ENCODE results near the gene TEN1.
"Not testable (repeated sequence)": the region's sequence is repeated elsewhere in the genome, so short reads cannot be mapped to it uniquely, and the experiment has no call there.

Gene TEN1

DNA sequence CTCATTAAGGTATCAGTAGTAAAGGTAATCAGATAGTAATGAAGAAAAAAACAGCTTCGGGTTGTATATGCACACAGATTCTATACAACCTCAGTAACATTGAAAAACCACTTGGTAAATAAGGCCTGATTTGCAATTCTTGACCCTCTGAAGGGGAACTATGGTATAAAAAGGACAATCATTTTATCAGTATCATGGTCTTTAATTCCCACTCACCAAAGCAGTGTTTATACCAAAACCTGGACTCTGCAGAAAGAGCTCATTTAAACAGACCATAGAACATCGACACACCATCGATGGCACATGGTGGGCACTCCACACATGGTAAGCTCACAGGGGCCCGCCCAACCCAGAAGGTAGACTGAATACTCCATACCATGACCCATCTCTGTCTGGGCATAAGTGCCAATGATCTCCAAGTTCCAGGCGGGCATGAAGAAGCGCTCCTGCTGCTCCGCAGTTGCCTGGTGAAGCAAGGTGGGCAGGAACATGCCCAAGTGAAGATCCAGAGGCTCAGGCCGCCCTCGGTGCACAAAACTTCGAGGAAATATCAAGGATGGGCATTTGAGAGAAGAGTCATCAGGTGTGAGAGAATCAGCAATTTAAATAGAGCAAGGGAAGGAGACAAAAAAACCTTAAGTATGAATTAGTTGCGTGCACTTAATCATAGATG lies 19.1 kb upstream of the TEN1 start:
- no peak for TF ChIP-seq POLR2A (IDR thresholded peaks at IDR 0.05; ENCODE audit: low read length)
- TF ChIP-seq GATA1 (IDR thresholded peaks at IDR 0.05; ENCODE audit: low read depth, low read length): no peak
- DNase-seq: no peak

DNA sequence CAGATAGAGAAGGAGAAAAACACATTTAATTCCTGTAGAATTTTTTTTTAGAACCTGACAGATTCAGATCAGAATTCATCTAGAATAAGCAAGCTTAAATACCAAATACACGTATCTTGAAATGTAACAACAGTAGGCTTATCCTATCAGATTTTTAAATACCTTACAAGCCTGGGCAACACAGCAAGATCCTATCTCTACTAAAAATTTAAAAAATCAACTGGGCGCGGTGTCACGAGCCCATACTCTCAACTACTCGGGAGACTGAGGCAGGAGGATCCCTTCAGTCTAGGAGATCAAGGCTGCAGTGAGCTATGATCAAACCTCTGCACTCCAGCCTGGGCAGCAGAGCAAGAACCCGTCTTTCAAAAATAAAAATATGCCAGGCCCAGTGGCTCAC lies 13.6 kb upstream of the TEN1 start:
- TF ChIP-seq GATA1 (IDR thresholded peaks at IDR 0.05; ENCODE audit: low read depth, low read length) (no peak), POLR2A (IDR thresholded peaks at IDR 0.05; ENCODE audit: low read length) (no peak)
- DNase-seq: no peak

DNA sequence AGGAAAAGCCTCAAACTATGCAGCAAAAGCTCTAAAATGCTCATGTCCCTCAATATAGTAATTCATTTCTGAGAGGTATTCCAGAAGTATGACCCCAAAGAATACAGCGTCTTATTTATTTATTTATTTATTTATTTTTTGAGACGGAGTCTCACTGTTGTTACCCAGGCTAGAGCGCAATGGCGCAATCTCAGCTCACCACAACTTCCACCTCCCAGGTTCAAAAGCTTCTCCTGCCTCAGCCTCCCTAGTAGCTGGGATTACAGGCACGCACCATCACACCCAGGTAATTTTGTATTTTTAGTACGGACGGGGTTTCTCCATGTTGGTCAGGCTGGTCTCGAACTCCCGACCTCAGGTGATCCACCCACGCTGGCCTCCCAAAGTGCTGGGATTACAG lies 10.0 kb upstream of the TEN1 start:
- DNase-seq: not testable (repeated sequence)

DNA sequence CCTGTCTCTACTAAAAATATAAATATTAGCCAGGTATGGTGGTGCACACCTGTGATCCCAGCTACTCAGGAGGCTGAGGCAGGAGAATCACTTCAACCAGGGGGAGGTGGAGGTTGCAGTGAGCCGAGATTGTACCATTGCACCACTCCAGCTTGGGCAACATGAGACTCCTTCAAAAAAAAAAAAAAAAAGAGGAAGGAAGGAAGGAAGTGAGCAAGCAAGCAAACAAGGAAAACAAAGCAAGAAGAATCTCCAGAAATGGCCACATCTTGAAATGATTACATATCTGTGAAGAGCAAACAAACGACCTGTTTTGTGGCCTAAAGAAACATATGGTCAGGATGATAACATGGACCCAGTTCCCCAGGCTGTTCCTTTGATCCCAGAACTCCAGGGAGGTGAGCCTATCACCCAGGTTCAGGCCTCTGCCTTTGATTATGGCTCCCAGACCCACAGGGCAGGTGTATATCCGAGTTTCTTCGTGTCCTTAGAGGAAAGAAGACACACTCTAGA lies 9.0 kb upstream of the TEN1 start:
- peak in 1 of 2 experiments; percentile 21 for DNase-seq
- no peak for TF ChIP-seq GATA1 (IDR thresholded peaks at IDR 0.05; ENCODE audit: low read depth, low read length)
- TF ChIP-seq POLR2A (IDR thresholded peaks at IDR 0.05; ENCODE audit: low read length): no peak

DNA sequence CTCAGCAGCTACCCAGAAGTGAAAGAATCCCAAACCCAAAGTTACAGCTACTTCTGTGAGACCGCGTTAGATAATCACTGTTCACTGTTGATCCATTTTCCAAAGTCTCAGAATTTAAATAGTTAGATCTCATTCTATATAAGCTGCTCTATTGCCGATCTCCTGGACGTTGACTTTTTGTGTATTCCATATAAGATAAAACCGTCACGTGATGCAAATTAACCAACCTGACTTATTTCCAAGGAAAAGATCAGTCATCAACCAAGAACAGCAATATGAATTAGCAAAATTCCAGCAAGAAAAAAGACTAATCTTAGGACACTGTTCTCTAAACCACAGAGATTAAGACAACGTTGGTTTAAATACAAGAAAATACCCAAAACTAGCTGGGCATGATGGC lies 8.4 kb upstream of the TEN1 start:
- no peak for DNase-seq
- TF ChIP-seq GATA1 (IDR thresholded peaks at IDR 0.05; ENCODE audit: low read depth, low read length): no peak
- no peak for TF ChIP-seq POLR2A (IDR thresholded peaks at IDR 0.05; ENCODE audit: low read length)

DNA sequence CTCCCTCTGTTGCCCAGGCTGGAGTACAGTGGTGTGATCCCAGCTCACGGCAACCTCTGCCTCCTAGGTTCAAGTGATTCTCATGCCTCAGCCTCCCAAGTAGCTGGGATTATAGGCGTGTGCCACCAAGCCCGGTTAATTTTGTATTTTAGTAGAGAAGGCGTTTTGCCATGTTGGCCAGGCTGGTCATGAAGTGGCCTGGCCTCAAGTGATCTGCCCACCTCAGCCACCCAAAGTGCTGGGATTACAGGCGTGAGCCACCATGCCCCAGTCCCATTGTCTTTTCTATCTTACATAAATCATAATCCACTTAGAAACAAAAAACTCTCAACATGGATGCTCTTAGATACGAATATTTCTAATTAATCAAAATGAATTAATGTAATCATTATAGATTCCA lies 3.9 kb upstream of the TEN1 start:
- DNase-seq: not testable (repeated sequence)

DNA sequence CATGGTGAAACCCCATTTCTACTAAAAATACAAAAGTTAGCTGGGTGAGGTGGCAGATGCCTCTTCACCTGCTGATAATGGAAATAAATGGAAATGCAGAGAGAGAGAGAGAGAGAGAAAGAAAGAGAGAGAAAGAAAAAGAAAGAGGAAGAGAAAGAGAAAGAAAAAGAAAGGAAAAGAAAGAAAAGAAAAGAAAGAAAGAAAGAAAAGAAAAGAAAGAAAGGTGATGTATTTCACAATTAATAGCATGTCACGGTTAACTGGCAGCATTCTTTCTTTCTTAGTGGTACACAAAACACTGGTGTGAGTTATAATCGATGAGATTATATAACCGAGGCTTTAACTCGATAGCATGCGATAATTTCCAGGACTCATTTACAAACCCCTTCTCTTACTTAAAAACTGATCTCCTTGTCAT lies 3.3 kb upstream of the TEN1 start:
- DNase-seq: no peak
- no peak for TF ChIP-seq GATA1 (IDR thresholded peaks at IDR 0.05; ENCODE audit: low read depth, low read length)
- no peak for TF ChIP-seq POLR2A (IDR thresholded peaks at IDR 0.05; ENCODE audit: low read length)

DNA sequence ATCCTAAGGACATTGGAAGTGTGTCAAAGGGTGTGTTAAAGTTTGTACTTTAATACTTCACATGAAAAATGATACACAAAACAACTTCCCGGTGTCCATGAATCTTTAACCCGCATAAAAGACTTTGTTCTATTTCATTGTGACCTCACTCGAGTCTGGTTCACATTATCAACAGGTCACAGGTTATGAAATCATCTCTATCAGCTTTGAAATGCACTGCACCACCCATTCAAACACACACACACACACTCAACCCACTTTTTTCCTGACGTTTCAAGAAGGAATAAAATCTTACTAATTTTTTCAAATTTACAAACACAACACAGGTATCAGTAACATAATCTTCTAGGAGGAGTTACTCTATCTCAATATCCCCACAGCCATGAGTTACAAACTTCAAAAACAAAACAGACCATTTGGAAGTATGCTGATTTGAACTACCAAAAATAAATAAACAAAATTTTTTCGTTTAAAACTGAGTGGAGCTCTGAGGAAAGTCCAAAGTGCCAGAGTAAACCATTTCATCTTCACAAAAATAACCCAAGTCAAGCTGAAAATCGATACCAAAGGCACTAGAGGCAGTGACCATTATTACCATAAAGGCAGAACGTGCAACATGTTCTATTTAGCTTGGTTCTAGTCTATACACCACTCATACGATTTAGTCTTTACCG lies 2.7 kb upstream of the TEN1 start:
- TF ChIP-seq POLR2A (IDR thresholded peaks at IDR 0.05; ENCODE audit: low read length): peak; percentile 28
- no peak for TF ChIP-seq GATA1 (IDR thresholded peaks at IDR 0.05; ENCODE audit: low read depth, low read length)
- peak; percentile 74 to 81 for DNase-seq

DNA sequence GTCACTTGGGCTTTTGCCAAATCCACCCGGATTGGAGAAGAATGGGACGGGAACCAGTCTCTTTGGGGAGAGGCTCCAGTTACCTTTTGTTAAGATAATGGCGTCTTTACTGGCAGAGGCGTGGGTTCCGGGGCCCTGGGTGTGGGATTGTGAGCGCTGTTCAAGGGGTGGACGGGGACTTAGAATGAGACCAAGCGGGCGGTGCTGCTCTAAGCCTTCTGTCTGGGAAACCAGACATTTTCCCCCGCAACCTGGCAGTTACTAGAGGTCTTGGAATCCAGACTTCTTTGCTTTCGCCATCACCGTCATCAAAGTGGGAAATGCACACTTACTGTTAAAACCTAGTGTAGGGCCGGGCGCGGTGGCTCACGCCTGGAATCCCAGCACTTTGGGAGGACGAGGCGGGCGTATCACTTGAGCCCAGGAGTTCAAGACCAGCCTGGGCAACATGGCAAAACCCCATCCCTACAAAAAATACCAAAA lies 706 bp downstream of the TEN1 start:
- peak in 1 of 2 experiments; percentile 78 for DNase-seq
- no peak for TF ChIP-seq GATA1 (IDR thresholded peaks at IDR 0.05; ENCODE audit: low read depth, low read length)
- TF ChIP-seq POLR2A (IDR thresholded peaks at IDR 0.05; ENCODE audit: low read length): peak; percentile 52

DNA sequence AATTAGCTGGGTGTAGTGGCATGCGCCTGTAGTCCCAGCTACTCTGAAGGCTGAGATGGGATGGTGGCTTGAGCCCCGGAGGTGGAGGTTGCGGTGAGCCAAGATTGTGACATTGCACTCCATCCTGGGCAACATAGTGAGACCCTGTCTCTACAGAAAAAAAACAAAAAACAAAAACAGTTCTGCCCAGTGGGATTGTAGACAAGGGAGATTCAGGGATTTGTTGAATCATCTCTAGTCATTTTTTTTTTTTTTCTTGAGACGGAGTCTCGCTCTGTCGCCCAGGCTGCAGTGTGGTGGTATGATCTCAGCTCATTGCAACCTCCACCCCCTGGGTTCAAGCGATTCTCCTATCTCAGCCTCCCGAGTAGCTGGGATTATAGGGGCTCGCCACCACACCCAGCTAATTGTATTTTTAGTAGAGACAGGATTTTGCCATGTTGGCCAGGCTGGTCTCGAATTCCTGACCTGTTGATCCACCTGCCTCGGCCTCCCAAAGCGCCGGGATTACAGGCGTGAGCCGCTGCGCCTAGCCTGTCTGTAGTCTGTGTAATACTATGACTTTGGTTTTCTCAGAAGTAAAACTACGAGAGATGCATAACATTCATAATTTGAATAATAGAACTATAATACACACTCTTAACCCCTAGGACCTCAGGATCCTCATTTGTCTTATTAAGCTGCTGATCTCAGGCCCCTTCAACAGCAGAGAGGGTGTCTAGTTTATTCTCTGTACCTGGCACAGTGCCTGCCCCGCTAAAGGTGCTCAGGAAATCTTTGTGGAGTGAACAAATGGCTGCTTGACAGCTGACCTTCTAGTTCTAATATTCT lies 1.4 kb downstream of the TEN1 start:
- TF ChIP-seq POLR2A (IDR thresholded peaks at IDR 0.05; ENCODE audit: low read length) (no peak), GATA1 (IDR thresholded peaks at IDR 0.05; ENCODE audit: low read depth, low read length) (no peak)
- no peak for DNase-seq

DNA sequence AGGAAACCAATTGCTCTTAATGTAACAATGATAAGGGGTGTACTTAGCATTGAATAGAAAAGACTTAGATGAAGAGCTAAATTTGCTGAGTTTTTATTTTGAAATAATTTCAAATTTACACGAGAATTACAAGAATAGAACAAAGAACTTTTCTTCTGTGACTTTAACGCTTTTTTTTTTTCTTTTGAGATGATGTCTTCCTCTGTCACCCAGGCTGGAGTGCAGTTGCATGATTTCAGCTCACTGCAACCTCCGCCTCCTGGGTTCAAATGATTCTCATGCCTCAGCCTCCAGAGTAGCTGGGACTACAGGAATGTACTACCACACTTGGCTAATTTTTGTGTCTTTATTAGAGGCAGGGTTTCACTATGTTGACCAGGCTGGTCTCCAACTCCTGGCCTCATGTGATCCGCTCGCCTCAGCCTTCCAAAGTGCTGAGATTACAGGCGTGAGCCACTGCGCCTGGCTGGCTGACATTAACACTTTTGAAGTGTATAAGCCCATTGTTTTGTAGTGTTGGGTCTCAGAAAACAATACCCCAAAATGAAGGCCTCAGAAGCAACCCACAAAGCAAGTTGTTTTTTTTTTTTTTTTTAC lies 2.1 kb downstream of the TEN1 start:
- TF ChIP-seq GATA1 (IDR thresholded peaks at IDR 0.05; ENCODE audit: low read depth, low read length): no peak
- no peak for TF ChIP-seq POLR2A (IDR thresholded peaks at IDR 0.05; ENCODE audit: low read length)
- DNase-seq: no peak

DNA sequence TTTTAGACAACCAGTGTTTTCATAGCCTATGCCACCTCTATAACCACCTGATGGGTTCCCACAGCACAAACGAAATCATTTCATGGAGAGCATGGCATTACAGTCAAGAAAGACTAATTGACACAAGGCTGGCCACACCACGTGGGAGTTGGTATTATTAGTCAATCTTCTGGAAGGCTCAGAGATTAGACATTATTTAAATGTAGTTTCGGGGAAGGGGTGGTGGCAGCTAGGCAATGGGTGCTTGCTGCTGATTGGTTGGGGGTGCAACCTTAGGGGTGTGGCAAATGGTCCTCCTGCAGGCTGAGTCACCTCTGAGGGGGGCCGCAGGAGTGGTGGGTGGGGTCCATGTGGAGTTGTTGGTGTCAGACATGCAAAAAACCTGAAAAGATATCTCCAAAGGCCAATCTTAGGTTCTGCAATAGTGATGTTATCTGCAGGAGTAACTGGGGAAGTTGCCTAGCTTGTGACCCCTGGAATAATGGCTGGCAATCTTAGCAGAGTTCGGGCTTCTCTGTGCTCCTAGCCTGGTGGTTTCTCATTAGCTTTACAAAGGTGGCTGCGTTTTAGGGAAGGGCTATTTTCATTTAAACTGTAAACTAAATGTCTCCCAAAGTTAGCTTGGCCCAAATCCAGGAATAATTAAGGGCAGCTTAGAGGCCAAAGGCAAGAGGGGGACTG lies 4.6 kb downstream of the TEN1 start:
- DNase-seq: peak; percentile 78 to 79
- TF ChIP-seq POLR2A (IDR thresholded peaks at IDR 0.05; ENCODE audit: low read length): no peak

DNA sequence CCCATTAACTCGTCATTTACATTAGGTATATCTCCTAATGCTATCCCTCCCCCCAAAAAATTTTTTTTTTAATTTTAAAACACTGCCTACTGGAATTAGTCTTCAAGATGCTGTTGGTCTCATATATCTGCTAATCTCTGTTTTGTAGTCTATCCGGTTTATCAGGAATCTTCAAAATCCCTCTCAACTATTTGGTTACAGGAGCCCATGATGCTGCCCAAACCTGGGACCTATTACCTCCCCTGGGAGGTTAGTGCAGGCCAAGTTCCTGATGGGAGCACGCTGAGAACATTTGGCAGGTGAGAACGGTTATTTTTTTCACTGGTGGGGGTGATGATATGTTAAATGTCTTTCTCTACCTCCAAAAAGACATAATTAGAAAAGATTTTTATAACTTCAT lies 6.9 kb downstream of the TEN1 start:
- no peak for DNase-seq
- TF ChIP-seq GATA1 (IDR thresholded peaks at IDR 0.05; ENCODE audit: low read depth, low read length) (no peak), POLR2A (IDR thresholded peaks at IDR 0.05; ENCODE audit: low read length) (no peak)
